SJCRH30 (cell line): ENCODE results near the gene BTBD9. TPM values are rescaled to one million over a fixed set of nuclear protein-coding genes. Genes with fewer than 3 reads are reported as not detected.
A peak's percentile ranks its signal among the peaks of the same experiment; 100 is the strongest.

ENCODE experiments used
- DNase-seq, 2 experiments: peaks; one replicate each; pipeline ENCODE4 v3.0.0-alpha.2; 2015 to 2020
- H3K27ac ChIP-seq: fragments of 250-450 bp; sonication (Bioruptor Pico); 2 replicates; pipeline ENCODE4 v1.5.1; 2020; ENCODE audit warnings: mild to moderate bottlenecking, moderate library complexity
- H3K27me3 ChIP-seq: fragments of 250-450 bp; sonication (Bioruptor Pico); 2 replicates; pipeline ENCODE4 v1.5.1; 2020; ENCODE audit warnings: mild to moderate bottlenecking, moderate library complexity
- H3K36me3 ChIP-seq: fragments of 250-450 bp; sonication (Bioruptor Pico); 2 replicates; pipeline ENCODE4 v1.5.1; 2020; ENCODE audit warnings: mild to moderate bottlenecking, moderate library complexity
- H3K4me1 ChIP-seq: fragments of 250-450 bp; sonication (Bioruptor Pico); 2 replicates; pipeline ENCODE4 v1.5.1; 2020; ENCODE audit warnings: mild to moderate bottlenecking, moderate library complexity
- H3K4me3 ChIP-seq: fragments of 250-450 bp; sonication (Bioruptor Pico); 2 replicates; pipeline ENCODE4 v1.5.1; 2020; ENCODE audit warnings: mild to moderate bottlenecking, moderate library complexity
- H3K9me3 ChIP-seq: fragments of 250-450 bp; sonication (Bioruptor Pico); replicated peaks from 2 replicates; pipeline ENCODE4 v1.5.1; 2020; ENCODE audit warnings: mild to moderate bottlenecking, moderate library complexity
- total RNA-seq: library from RNA; depleted of rRNA; stranded (reverse); fragments of >200 nt; shearing (Covaris generic); gene quantifications from 2 replicates; pipeline ENCODE4 v1.2.3, GENCODE V29; 2014

Gene BTBD9
- total RNA-seq, 1 experiment from 2014 or later: 6.2 TPM

- H3K4me3 ChIP-seq: no peak overlapping the region
- H3K27me3 ChIP-seq: no peaks in the 10 kb centered on the region
- no peaks in the 10 kb centered on the region for H3K36me3 ChIP-seq
- no peaks in the 10 kb centered on the region for H3K9me3 ChIP-seq
- DNase-seq: no peak
- H3K4me1 ChIP-seq: no peaks in the 10 kb centered on the region
- no peak overlapping the region for H3K27ac ChIP-seq
These were observed 108.6 kb downstream of the BTBD9 start for GRCh38 chr6:38531134-38531533.

DNA sequence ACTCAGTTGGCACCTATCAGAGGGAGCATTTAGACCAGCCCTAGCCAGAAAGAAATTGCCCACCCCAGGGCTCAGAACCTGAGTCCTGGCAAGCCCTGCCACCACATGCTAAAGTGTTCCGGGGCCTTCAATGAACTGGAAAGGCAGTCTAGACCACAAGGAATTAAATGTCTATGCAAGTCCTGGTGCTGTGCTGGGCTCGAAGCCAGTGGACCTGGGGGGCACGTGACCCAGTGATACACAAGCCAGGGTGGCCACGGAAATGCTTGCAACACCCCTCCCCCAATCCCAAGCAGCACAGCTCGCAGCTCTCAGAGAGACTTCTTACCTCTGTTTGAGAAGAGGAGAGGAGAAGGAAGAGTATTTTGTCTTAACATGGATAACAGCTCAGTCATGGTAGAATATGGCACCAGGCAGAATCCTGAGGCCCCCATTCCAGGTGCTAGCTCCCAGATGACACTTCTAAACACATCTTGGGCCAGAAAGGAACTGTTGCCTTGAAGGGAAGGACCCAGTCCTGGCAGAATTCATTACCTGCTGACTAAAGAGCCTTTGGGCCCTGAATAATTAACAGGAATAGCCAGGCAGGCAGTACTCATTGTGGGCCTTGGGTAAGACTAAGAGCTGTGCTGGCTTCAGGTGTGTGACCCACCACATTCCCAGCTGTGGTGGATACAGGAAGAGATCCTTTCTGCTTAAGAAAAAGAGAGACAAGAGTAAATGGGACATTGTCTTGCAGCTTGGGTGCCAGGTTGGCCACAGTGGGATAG lies 111.3 kb downstream of the BTBD9 start:
- Histone ChIP-seq H3K4me1 (no peaks in the 10 kb centered on the region), H3K27me3 (no peaks in the 10 kb centered on the region), H3K4me3 (no peak overlapping the region), H3K36me3 (no peaks in the 10 kb centered on the region), H3K27ac (no peak overlapping the region), H3K9me3 (no peaks in the 10 kb centered on the region)
- DNase-seq: no peak

DNA sequence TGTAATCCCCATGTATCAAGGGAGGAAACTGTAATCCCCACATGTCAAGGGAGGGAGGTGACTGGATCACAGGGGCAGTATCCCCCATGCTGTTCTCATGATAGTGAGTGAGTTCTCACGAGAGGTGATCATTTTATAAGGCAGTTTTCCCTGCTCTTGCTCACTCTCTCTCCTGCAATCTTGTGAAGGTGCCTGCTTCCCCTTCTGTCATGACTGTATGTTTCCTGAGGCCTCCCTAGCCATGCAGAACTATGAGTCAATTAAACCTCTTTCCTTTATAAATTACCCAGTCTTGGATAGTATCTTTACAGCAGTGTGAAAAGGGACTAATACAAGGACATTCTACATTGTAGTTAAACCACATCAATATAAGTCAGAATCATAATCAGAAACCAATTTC lies 112.4 kb downstream of the BTBD9 start:
- Histone ChIP-seq H3K4me3 (no peak overlapping the region), H3K27me3 (no peaks in the 10 kb centered on the region), H3K27ac (no peak overlapping the region), H3K4me1 (no peaks in the 10 kb centered on the region), H3K9me3 (no peaks in the 10 kb centered on the region), H3K36me3 (no peaks in the 10 kb centered on the region)
- DNase-seq: no peak

DNA sequence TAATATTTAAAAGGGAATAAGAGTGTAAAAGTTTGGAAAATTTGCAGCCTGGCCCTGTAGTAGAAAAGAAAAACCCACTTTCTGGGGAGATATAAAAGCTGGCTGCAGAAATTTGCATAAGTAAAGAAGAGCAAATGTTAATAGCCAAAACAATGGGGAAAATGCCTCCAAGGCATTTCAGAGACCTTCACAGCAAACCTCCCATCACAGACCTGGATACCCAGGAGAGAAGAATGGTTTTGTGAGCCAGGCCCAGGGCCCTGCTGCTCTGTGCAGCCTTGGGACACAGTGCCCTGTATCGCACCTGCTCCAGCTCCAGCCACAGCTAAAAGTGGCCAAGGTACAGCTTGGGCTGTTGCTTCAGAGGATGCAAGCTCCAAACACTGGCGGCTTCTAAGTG lies 113.8 kb downstream of the BTBD9 start:
- Histone ChIP-seq H3K4me3 (no peak overlapping the region), H3K27ac (no peak overlapping the region), H3K4me1 (no peaks in the 10 kb centered on the region), H3K27me3 (no peaks in the 10 kb centered on the region), H3K9me3 (no peaks in the 10 kb centered on the region), H3K36me3 (no peaks in the 10 kb centered on the region)
- DNase-seq: no peak

GRCh38 chr6:38524436-38525145 lies 115.1 kb downstream of the BTBD9 start:
- Histone ChIP-seq H3K4me3 (no peak overlapping the region), H3K4me1 (no peaks in the 10 kb centered on the region), H3K27me3 (no peaks in the 10 kb centered on the region), H3K36me3 (no peaks in the 10 kb centered on the region), H3K27ac (no peak overlapping the region), H3K9me3 (no peaks in the 10 kb centered on the region)
- DNase-seq: no peak

- H3K4me3 ChIP-seq: no peak overlapping the region
- no peaks in the 10 kb centered on the region for H3K9me3 ChIP-seq
- no peaks in the 10 kb centered on the region for H3K4me1 ChIP-seq
- no peaks in the 10 kb centered on the region for H3K27me3 ChIP-seq
- no peak for DNase-seq
- no peak overlapping the region for H3K27ac ChIP-seq
- H3K36me3 ChIP-seq: no peaks in the 10 kb centered on the region
These were observed 117.4 kb downstream of the BTBD9 start for GRCh38 chr6:38522322-38522721.

- Histone ChIP-seq H3K27me3 (no peaks in the 10 kb centered on the region), H3K4me1 (no peaks in the 10 kb centered on the region), H3K4me3 (no peak overlapping the region), H3K9me3 (no peaks in the 10 kb centered on the region), H3K27ac (no peak overlapping the region), H3K36me3 (no peaks in the 10 kb centered on the region)
- no peak for DNase-seq
These were observed 121.0 kb downstream of the BTBD9 start for GRCh38 chr6:38518511-38519304.

- Histone ChIP-seq H3K4me1 (no peaks in the 10 kb centered on the region), H3K9me3 (no peaks in the 10 kb centered on the region), H3K27ac (no peak overlapping the region), H3K27me3 (no peaks in the 10 kb centered on the region), H3K4me3 (no peak overlapping the region), H3K36me3 (no peaks in the 10 kb centered on the region)
- peak in 1 of 2 experiments; percentile 16 for DNase-seq
These were observed 122.7 kb downstream of the BTBD9 start for GRCh38 chr6:38517005-38517404.

- peaks cover 8% of the 10 kb centered on the region for H3K4me1 ChIP-seq
- H3K9me3 ChIP-seq: no peaks in the 10 kb centered on the region
- H3K36me3 ChIP-seq: no peaks in the 10 kb centered on the region
- H3K27me3 ChIP-seq: no peaks in the 10 kb centered on the region
- no peak overlapping the region for H3K4me3 ChIP-seq
- no peak for DNase-seq
- no peak overlapping the region for H3K27ac ChIP-seq
These were observed 125.3 kb downstream of the BTBD9 start for GRCh38 chr6:38514399-38514798.

- Histone ChIP-seq H3K9me3 (no peaks in the 10 kb centered on the region), H3K27me3 (no peaks in the 10 kb centered on the region), H3K4me1 (peaks cover 21% of the 10 kb centered on the region), H3K4me3 (no peak overlapping the region), H3K27ac (no peak overlapping the region), H3K36me3 (no peaks in the 10 kb centered on the region)
- no peak for DNase-seq
These were observed 127.5 kb downstream of the BTBD9 start for GRCh38 chr6:38512211-38512610.

DNA sequence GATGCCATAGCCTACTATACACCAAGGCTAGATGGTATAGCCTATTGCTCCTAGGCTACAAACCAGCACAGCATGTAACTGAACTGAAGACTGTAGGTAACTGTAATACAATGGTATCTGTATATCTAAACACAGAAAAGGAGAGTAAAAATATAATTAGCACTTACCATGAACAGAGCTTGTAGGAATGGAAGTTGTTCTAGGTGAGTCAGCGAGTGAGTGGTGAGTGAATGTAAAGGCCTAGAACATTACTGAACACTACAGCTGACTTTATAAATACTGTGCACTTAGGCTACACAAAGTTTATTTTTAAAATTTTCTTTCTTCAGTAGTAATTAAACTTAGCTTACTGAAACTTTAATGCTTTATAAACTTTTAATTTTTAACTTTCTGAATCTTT lies 129.5 kb downstream of the BTBD9 start:
- Histone ChIP-seq H3K27me3 (no peaks in the 10 kb centered on the region), H3K36me3 (no peaks in the 10 kb centered on the region), H3K9me3 (no peaks in the 10 kb centered on the region), H3K4me1 (peaks cover 21% of the 10 kb centered on the region), H3K27ac (no peak overlapping the region), H3K4me3 (no peak overlapping the region)
- DNase-seq: no peak

DNA sequence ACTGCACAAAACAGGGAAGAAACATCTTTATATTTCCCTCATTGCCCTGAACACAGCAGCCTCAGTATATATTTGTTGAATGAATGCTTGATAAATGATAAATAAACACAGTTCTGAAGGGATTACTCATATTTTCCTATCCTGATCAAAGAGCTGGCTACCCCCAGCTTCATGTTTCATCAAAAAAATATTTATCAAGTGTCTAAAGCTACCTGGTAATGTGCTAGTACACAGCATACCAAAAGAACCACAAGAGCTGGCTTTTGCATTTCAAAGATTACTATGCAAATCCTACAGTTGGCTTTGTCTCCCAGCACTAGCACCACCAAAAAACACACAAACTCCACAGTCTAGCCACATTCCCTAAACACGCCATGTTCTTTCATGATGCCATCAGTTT lies 130.0 kb downstream of the BTBD9 start:
- Histone ChIP-seq H3K9me3 (no peaks in the 10 kb centered on the region), H3K4me3 (no peak overlapping the region), H3K27me3 (no peaks in the 10 kb centered on the region), H3K27ac (no peak overlapping the region), H3K36me3 (no peaks in the 10 kb centered on the region), H3K4me1 (peaks cover 24% of the 10 kb centered on the region)
- no peak for DNase-seq

- Histone ChIP-seq H3K27me3 (no peaks in the 10 kb centered on the region), H3K36me3 (no peaks in the 10 kb centered on the region), H3K9me3 (no peaks in the 10 kb centered on the region), H3K4me3 (no peak overlapping the region), H3K4me1 (peaks cover 31% of the 10 kb centered on the region), H3K27ac (no peak overlapping the region)
- DNase-seq: peak; percentile 20 to 62
These were observed 130.8 kb downstream of the BTBD9 start for GRCh38 chr6:38508894-38509293.

DNA sequence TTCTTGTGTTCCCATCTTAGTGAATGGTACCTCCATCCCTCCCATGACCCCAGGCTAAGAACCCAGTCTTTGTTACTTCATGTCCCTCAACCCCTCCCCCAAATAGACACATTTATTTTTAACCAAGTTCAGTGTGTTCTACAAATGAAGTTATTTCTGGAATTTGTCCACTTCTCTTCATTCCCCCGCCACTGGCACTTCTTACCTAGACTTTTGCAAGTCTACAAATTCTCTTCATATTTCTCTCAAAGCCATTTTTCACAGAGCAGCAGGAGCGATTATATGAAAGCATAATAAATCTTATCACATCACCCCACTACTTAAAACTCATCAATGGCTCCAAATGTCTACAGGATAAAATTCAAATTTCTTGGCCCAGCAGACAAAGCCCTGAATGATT lies 131.4 kb downstream of the BTBD9 start:
- no peak for DNase-seq
- Histone ChIP-seq H3K36me3 (no peaks in the 10 kb centered on the region), H3K4me3 (no peak overlapping the region), H3K9me3 (no peaks in the 10 kb centered on the region), H3K27me3 (no peaks in the 10 kb centered on the region), H3K27ac (no peak overlapping the region), H3K4me1 (peaks cover 36% of the 10 kb centered on the region)

GRCh38 chr6:38507173-38507572 lies 132.6 kb downstream of the BTBD9 start:
- peaks cover 44% of the 10 kb centered on the region for H3K4me1 ChIP-seq
- no peak overlapping the region for H3K27ac ChIP-seq
- DNase-seq: no peak
- no peaks in the 10 kb centered on the region for H3K36me3 ChIP-seq
- H3K9me3 ChIP-seq: no peaks in the 10 kb centered on the region
- H3K4me3 ChIP-seq: no peak overlapping the region
- no peaks in the 10 kb centered on the region for H3K27me3 ChIP-seq
